ENCODE data around the gene DHX8.

DNA sequence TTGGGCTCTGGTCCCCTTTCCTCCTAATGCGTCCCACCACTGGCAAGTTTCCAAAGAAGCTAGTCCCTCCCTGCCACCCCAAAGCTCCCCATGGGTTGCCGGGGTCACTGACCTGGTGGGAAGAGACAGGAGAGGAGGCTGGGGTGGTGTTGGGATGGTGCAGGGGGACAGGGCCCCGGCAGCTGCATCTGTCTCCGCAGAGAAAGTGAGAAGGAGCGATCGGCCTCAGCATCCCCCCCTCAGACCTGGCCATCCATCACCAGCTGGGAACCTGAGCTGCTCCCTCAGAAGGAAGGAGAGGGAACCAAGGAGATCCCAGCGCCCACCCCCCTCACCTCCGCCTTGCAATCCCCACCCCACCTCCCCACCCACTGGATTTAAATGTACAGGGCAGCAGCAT lies 59.1 kb downstream of the DHX8 start:
- TF ChIP-seq CTCF (IDR thresholded peaks at IDR 0.05; ENCODE audit: low read depth, low read length, poor library complexity, severe bottlenecking): no peak
- TF ChIP-seq EZH2phosphoT487 (IDR thresholded peaks at IDR 0.05; ENCODE audit: borderline replicate concordance, low read length): no peak
